ENCODE data around the gene CHRM5.

Gene CHRM5

DNA sequence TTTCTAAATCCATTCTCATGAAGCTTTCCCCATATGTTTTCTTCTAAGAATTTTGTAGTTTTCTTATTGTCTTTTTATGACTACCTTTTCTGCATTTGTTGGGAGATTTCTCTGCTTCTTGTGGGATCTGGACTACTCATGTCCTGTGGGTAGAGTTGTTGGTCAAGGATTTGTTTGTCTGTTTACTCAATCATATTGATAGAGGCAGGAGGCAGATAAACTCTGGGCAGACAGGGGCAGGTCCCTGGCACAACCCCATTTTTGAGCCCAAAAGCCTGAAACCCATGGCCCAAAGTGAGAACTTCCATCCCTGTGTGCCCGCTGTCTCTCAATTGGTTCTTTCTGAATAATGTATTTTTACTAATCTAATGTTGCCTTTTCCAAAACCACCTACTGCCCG lies 145.9 kb downstream of the CHRM5 start:
- TF ChIP-seq, protein P1, sequence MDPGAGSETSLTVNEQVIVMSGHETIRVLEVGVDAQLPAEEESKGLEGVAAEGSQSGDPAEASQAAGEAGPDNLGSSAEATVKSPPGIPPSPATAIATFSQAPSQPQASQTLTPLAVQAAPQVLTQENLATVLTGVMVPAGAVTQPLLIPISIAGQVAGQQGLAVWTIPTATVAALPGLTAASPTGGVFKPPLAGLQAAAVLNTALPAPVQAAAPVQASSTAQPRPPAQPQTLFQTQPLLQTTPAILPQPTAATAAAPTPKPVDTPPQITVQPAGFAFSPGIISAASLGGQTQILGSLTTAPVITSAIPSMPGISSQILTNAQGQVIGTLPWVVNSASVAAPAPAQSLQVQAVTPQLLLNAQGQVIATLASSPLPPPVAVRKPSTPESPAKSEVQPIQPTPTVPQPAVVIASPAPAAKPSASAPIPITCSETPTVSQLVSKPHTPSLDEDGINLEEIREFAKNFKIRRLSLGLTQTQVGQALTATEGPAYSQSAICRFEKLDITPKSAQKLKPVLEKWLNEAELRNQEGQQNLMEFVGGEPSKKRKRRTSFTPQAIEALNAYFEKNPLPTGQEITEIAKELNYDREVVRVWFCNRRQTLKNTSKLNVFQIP (CRISPR knock-in tag; IDR thresholded peaks at IDR 0.05; ENCODE audit: borderline replicate concordance, low read depth): no peak
- TF ChIP-seq ZFP3 (CRISPR knock-in tag; IDR thresholded peaks at IDR 0.05) (no peak), ZNF8 (CRISPR knock-in tag; IDR thresholded peaks at IDR 0.05) (no peak), ESRRG (CRISPR knock-in tag; IDR thresholded peaks at IDR 0.05) (no peak), GLIS3 (CRISPR knock-in tag; IDR thresholded peaks at IDR 0.05) (no peak), ARNTL (CRISPR knock-in tag; IDR thresholded peaks at IDR 0.05; ENCODE audit: borderline replicate concordance, low read depth) (no peak), ZC3H10 (CRISPR knock-in tag; IDR thresholded peaks at IDR 0.05) (no peak), ZNF70 (CRISPR knock-in tag; IDR thresholded peaks at IDR 0.05) (no peak), TOX (CRISPR knock-in tag; IDR thresholded peaks at IDR 0.05; ENCODE audit: borderline replicate concordance) (no peak), CREB5 (CRISPR knock-in tag; IDR thresholded peaks at IDR 0.05; ENCODE audit: low read depth) (no peak), ZFP30 (CRISPR knock-in tag; IDR thresholded peaks at IDR 0.05) (no peak), ISL1 (CRISPR knock-in tag; IDR thresholded peaks at IDR 0.05) (no peak), SNAI2 (CRISPR knock-in tag; IDR thresholded peaks at IDR 0.05) (no peak), BACH2 (CRISPR knock-in tag; IDR thresholded peaks at IDR 0.05; ENCODE audit: borderline replicate concordance) (no peak), TCF4 (CRISPR knock-in tag; IDR thresholded peaks at IDR 0.05; ENCODE audit: borderline replicate concordance) (no peak)
- TF ChIP-seq, protein P2, sequence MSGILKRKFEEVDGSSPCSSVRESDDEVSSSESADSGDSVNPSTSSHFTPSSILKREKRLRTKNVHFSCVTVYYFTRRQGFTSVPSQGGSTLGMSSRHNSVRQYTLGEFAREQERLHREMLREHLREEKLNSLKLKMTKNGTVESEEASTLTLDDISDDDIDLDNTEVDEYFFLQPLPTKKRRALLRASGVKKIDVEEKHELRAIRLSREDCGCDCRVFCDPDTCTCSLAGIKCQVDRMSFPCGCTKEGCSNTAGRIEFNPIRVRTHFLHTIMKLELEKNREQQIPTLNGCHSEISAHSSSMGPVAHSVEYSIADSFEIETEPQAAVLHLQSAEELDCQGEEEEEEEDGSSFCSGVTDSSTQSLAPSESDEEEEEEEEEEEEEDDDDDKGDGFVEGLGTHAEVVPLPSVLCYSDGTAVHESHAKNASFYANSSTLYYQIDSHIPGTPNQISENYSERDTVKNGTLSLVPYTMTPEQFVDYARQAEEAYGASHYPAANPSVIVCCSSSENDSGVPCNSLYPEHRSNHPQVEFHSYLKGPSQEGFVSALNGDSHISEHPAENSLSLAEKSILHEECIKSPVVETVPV (CRISPR knock-in tag; IDR thresholded peaks at IDR 0.05): no peak
- TF ChIP-seq, protein P3, sequence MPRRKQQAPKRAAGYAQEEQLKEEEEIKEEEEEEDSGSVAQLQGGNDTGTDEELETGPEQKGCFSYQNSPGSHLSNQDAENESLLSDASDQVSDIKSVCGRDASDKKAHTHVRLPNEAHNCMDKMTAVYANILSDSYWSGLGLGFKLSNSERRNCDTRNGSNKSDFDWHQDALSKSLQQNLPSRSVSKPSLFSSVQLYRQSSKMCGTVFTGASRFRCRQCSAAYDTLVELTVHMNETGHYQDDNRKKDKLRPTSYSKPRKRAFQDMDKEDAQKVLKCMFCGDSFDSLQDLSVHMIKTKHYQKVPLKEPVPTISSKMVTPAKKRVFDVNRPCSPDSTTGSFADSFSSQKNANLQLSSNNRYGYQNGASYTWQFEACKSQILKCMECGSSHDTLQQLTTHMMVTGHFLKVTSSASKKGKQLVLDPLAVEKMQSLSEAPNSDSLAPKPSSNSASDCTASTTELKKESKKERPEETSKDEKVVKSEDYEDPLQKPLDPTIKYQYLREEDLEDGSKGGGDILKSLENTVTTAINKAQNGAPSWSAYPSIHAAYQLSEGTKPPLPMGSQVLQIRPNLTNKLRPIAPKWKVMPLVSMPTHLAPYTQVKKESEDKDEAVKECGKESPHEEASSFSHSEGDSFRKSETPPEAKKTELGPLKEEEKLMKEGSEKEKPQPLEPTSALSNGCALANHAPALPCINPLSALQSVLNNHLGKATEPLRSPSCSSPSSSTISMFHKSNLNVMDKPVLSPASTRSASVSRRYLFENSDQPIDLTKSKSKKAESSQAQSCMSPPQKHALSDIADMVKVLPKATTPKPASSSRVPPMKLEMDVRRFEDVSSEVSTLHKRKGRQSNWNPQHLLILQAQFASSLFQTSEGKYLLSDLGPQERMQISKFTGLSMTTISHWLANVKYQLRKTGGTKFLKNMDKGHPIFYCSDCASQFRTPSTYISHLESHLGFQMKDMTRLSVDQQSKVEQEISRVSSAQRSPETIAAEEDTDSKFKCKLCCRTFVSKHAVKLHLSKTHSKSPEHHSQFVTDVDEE (CRISPR knock-in tag; IDR thresholded peaks at IDR 0.05): no peak
- no peak for ATAC-seq

GRCh38 chr15:34114739-34115138 lies 146.4 kb downstream of the CHRM5 start:
- TF ChIP-seq BACH2 (CRISPR knock-in tag; IDR thresholded peaks at IDR 0.05; ENCODE audit: borderline replicate concordance) (no peak), TCF4 (CRISPR knock-in tag; IDR thresholded peaks at IDR 0.05; ENCODE audit: borderline replicate concordance) (no peak), ZC3H10 (CRISPR knock-in tag; IDR thresholded peaks at IDR 0.05) (no peak), ESRRG (CRISPR knock-in tag; IDR thresholded peaks at IDR 0.05) (no peak), GLIS3 (CRISPR knock-in tag; IDR thresholded peaks at IDR 0.05) (no peak), RARB (CRISPR knock-in tag; IDR thresholded peaks at IDR 0.05) (no peak), ZFP30 (CRISPR knock-in tag; IDR thresholded peaks at IDR 0.05) (no peak), CREB5 (CRISPR knock-in tag; IDR thresholded peaks at IDR 0.05; ENCODE audit: low read depth) (no peak)
- TF ChIP-seq, protein P1 (CRISPR knock-in tag; IDR thresholded peaks at IDR 0.05; ENCODE audit: borderline replicate concordance, low read depth): no peak
- ATAC-seq: no peak

GRCh38 chr15:34116620-34117019 lies 148.3 kb downstream of the CHRM5 start:
- TF ChIP-seq ISL1 (CRISPR knock-in tag; IDR thresholded peaks at IDR 0.05) (peak; percentile 59), ZFP3 (CRISPR knock-in tag; IDR thresholded peaks at IDR 0.05) (no peak)
- peak; percentile 59 for ATAC-seq

Measured in SK-N-SH treated with all-trans-retinoic acid at 6 μM for 48 hours (cell line).